Measurements from ENCODE around the gene CHRNB1.

- TF ChIP-seq CTCF (conservative IDR thresholded peaks at IDR 0.05; ENCODE audit: low read depth in 2 of 2) (no peak), POLR2AphosphoS5 (IDR thresholded peaks at IDR 0.05; ENCODE audit: low read depth) (no peak), JUNB (IDR thresholded peaks at IDR 0.05; ENCODE audit: unreplicated experiment) (no peak), ZNF462 (CRISPR knock-in tag; IDR thresholded peaks at IDR 0.05) (no peak), EZH2 (IDR thresholded peaks at IDR 0.05; ENCODE audit: low read depth, unreplicated experiment) (no peak), EZH2phosphoT487 (IDR thresholded peaks at IDR 0.05; ENCODE audit: unreplicated experiment) (no peak)
Measured at GRCh38 chr17:7416323-7416722, 28.5 kb upstream of the CHRNB1 start.

Measured in GM23338 (cell line).